ENCODE results near the gene ALK. TPM values are rescaled to one million over a fixed set of nuclear protein-coding genes. Genes with fewer than 3 reads are reported as not detected.

Gene ALK
- total RNA-seq, 1 experiment from 2014 or later = 14.7 TPM

- TF ChIP-seq EZH2 (IDR thresholded peaks at IDR 0.05; ENCODE audit: borderline replicate concordance, low read depth, low read length, poor library complexity, severe bottlenecking) (no peak), CTCF (conservative IDR thresholded peaks at IDR 0.05; ENCODE audit: low read depth, low read length) (no peak)
- CTCF ChIA-PET = no interaction called here
- H3K27ac ChIP-seq (ENCODE audit: low read depth, low read length, poor library complexity, severe bottlenecking) = no peak overlapping the region
- H3K36me3 ChIP-seq (ENCODE audit: insufficient read depth, low read length, poor library complexity, severe bottlenecking) = no peaks in the 10 kb centered on the region
- H3K27me3 ChIP-seq (replicated peaks; ENCODE audit: insufficient read depth, low read depth, low read length, poor library complexity) = no peaks in the 10 kb centered on the region
- intact Hi-C loops (cut with micrococcal nuclease; ENCODE audit: unreplicated experiment) = no loop called here
- H3K9me3 ChIP-seq (ENCODE audit: low read depth, low read length, poor library complexity, severe bottlenecking) = no peaks in the 10 kb centered on the region
- BruUV-seq (replicated peaks) = no TSS peak
- no peak overlapping the region for H3K4me3 ChIP-seq (ENCODE audit: low read depth, low read length, poor library complexity, severe bottlenecking)
- DNase-seq (ENCODE audit: low spot score) = no peak
- no peaks in the 10 kb centered on the region for H3K4me1 ChIP-seq (ENCODE audit: insufficient read depth, low read length, poor library complexity, severe bottlenecking)
- POLR2A ChIA-PET (ENCODE audit: low non-redundant PET) = no interaction called here
Observed at GRCh38 chr2:29212009-29212408, 709.4 kb downstream of the ALK start.

DNA sequence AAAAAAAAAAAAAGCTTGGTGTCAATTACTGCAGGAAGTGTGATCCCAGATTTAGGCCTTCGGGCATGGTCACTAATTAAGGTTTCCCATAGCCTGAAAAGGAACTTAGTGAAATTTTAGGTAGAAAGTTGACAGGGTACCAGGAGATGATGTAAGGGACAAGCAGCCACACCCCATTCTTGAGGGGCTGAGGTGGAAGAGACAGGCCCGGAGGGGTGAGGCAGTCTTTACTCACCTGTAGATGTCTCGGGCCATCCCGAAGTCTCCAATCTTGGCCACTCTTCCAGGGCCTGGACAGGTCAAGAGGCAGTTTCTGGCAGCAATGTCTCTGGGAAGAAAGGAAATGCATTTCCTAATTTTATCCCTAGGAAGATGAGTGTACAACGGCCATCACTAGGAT is 711.8 kb downstream of the ALK start:
- H3K4me1 ChIP-seq (ENCODE audit: insufficient read depth, low read length, poor library complexity, severe bottlenecking) = no peaks in the 10 kb centered on the region
- POLR2A ChIA-PET (ENCODE audit: low non-redundant PET) = no interaction called here

GRCh38 chr2:29207352-29208148 is 713.8 kb downstream of the ALK start:
- Histone ChIP-seq H3K27ac (ENCODE audit: low read depth, low read length, poor library complexity, severe bottlenecking) (no peak overlapping the region), H3K4me1 (ENCODE audit: insufficient read depth, low read length, poor library complexity, severe bottlenecking) (peaks cover 6% of the 10 kb centered on the region), H3K36me3 (ENCODE audit: insufficient read depth, low read length, poor library complexity, severe bottlenecking) (no peaks in the 10 kb centered on the region), H3K27me3 (replicated peaks; ENCODE audit: insufficient read depth, low read depth, low read length, poor library complexity) (no peaks in the 10 kb centered on the region), H3K9me3 (ENCODE audit: low read depth, low read length, poor library complexity, severe bottlenecking) (no peaks in the 10 kb centered on the region), H3K4me3 (ENCODE audit: low read depth, low read length, poor library complexity, severe bottlenecking) (no peak overlapping the region)
- ChIA-PET CTCF (no interaction called here), POLR2A (ENCODE audit: low non-redundant PET) (no interaction called here)
- intact Hi-C loops (cut with micrococcal nuclease; ENCODE audit: unreplicated experiment) = no loop called here
- no peak for DNase-seq (ENCODE audit: low spot score)
- BruUV-seq (replicated peaks) = no TSS peak
- TF ChIP-seq CTCF (conservative IDR thresholded peaks at IDR 0.05; ENCODE audit: low read depth, low read length) (no peak), EZH2 (IDR thresholded peaks at IDR 0.05; ENCODE audit: borderline replicate concordance, low read depth, low read length, poor library complexity, severe bottlenecking) (no peak)

More for the DNA sequence above, 711.8 kb downstream of the ALK start:
- H3K4me3 ChIP-seq (ENCODE audit: low read depth, low read length, poor library complexity, severe bottlenecking) = no peak overlapping the region
- H3K36me3 ChIP-seq (ENCODE audit: insufficient read depth, low read length, poor library complexity, severe bottlenecking) = no peaks in the 10 kb centered on the region
- H3K9me3 ChIP-seq (ENCODE audit: low read depth, low read length, poor library complexity, severe bottlenecking) = no peaks in the 10 kb centered on the region
- TF ChIP-seq EZH2 (IDR thresholded peaks at IDR 0.05; ENCODE audit: borderline replicate concordance, low read depth, low read length, poor library complexity, severe bottlenecking) = no peak
- no peak for DNase-seq (ENCODE audit: low spot score)
- intact Hi-C loops (cut with micrococcal nuclease; ENCODE audit: unreplicated experiment) = no loop called here
- H3K27ac ChIP-seq (ENCODE audit: low read depth, low read length, poor library complexity, severe bottlenecking) = no peak overlapping the region
- BruUV-seq (replicated peaks) = no TSS peak
- no peaks in the 10 kb centered on the region for H3K27me3 ChIP-seq (replicated peaks; ENCODE audit: insufficient read depth, low read depth, low read length, poor library complexity)
- CTCF ChIA-PET = no interaction called here

DNA sequence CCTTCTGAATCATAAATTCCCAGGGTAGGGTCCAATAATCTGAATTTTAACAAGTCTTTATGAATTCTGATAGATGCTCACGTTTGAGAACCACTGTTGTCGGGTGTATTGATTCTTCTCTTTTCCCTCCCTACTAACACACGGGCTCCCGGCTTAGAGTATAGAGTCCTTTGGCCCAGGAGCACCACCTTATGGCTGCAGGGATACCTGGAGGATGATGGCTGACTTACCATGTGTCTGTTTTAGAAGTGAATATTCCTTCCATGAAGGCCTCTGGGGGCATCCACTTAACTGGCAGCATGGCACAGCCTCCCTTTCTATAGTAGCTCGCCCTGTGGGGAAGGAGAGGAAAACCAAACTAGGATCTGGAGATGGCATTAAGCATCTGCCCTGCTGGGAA is 714.4 kb downstream of the ALK start:
- intact Hi-C loops (cut with micrococcal nuclease; ENCODE audit: unreplicated experiment) = no loop called here
- POLR2A ChIA-PET (ENCODE audit: low non-redundant PET) = no interaction called here
- CTCF ChIA-PET = no interaction called here
- no peak for DNase-seq (ENCODE audit: low spot score)
- Histone ChIP-seq H3K4me3 (ENCODE audit: low read depth, low read length, poor library complexity, severe bottlenecking) (no peak overlapping the region), H3K36me3 (ENCODE audit: insufficient read depth, low read length, poor library complexity, severe bottlenecking) (no peaks in the 10 kb centered on the region), H3K27me3 (replicated peaks; ENCODE audit: insufficient read depth, low read depth, low read length, poor library complexity) (no peaks in the 10 kb centered on the region), H3K27ac (ENCODE audit: low read depth, low read length, poor library complexity, severe bottlenecking) (no peak overlapping the region), H3K9me3 (ENCODE audit: low read depth, low read length, poor library complexity, severe bottlenecking) (no peaks in the 10 kb centered on the region), H3K4me1 (ENCODE audit: insufficient read depth, low read length, poor library complexity, severe bottlenecking) (peaks cover 7% of the 10 kb centered on the region)
- BruUV-seq (replicated peaks) = no TSS peak
- no peak for TF ChIP-seq EZH2 (IDR thresholded peaks at IDR 0.05; ENCODE audit: borderline replicate concordance, low read depth, low read length, poor library complexity, severe bottlenecking)
- TF ChIP-seq CTCF (conservative IDR thresholded peaks at IDR 0.05; ENCODE audit: low read depth, low read length) = no peak

All from A673 (cell line).